ENCODE results near the gene TEX14.

DNA sequence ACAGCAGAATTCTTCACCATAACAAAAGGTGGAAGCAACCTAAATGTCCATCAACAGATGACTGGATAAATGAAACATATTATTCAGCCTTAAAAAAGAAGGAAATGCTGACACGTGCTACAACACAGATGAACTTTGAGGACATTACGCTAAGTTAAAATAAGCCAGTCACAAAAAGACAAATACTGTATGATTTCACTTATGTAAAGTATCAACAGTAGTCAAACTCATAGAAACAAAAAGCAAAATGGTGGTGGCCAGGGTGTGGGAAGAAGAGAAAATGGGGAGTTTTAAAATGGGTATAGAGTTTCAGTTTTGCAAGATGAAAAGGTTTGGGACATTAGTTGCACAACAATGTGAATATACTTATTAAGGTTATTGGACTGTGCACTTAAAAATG lies 127.6 kb downstream of the TEX14 start:
- TF ChIP-seq POLR2A (IDR thresholded peaks at IDR 0.05) (no peak), POLR2AphosphoS5 (IDR thresholded peaks at IDR 0.05) (no peak)
- TF ChIP-seq, protein P1, sequence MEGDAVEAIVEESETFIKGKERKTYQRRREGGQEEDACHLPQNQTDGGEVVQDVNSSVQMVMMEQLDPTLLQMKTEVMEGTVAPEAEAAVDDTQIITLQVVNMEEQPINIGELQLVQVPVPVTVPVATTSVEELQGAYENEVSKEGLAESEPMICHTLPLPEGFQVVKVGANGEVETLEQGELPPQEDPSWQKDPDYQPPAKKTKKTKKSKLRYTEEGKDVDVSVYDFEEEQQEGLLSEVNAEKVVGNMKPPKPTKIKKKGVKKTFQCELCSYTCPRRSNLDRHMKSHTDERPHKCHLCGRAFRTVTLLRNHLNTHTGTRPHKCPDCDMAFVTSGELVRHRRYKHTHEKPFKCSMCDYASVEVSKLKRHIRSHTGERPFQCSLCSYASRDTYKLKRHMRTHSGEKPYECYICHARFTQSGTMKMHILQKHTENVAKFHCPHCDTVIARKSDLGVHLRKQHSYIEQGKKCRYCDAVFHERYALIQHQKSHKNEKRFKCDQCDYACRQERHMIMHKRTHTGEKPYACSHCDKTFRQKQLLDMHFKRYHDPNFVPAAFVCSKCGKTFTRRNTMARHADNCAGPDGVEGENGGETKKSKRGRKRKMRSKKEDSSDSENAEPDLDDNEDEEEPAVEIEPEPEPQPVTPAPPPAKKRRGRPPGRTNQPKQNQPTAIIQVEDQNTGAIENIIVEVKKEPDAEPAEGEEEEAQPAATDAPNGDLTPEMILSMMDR (IDR thresholded peaks at IDR 0.05): no peak

All from breast epithelium (tissue), 3 donors.